Mesenchymal stem cell (in vitro differentiated cells and primary cell): ENCODE data around the gene USP4. TPM values are rescaled to one million over a fixed set of nuclear protein-coding genes. Genes with fewer than 3 reads are reported as not detected.
"Not testable (repeated sequence)": the region's sequence is repeated elsewhere in the genome, so short reads cannot be mapped to it uniquely, and the experiment has no call there.

Source experiments
- DNase-seq: peaks from one replicate; pipeline ENCODE4 v3.0.0-alpha.2; 2013
- H2AFZ ChIP-seq: one replicate; pipeline ENCODE4 v1.6.1; 2013; ENCODE audit warnings: low read depth, mild to moderate bottlenecking, control low read depth, inconsistent platforms, low read length, moderate library complexity
- H2AK5ac ChIP-seq: 2 replicates; pipeline ENCODE4 v1.6.1; 2013; ENCODE audit warnings: low read length, moderate library complexity, mild to moderate bottlenecking, inconsistent platforms; ENCODE audit not compliant: severe bottlenecking
- H2BK120ac ChIP-seq: one replicate; pipeline ENCODE4 v1.6.1; 2013; ENCODE audit warnings: low read depth, mild to moderate bottlenecking, inconsistent platforms, low read length, moderate library complexity
- H2BK12ac ChIP-seq, 2 experiments: one replicate each; pipeline ENCODE4 v1.6.1; 2013; ENCODE audit warnings: inconsistent platforms in 2 of 2, low read length in 2 of 2, mild to moderate bottlenecking in 2 of 2, moderate library complexity in 2 of 2, control low read depth in 1 of 2
- H2BK15ac ChIP-seq: one replicate; pipeline ENCODE4 v1.6.1; 2013; ENCODE audit warnings: mild to moderate bottlenecking, low read depth, inconsistent platforms; ENCODE audit not compliant: poor library complexity, severe bottlenecking
- H2BK5ac ChIP-seq: 2 replicates; pipeline ENCODE4 v1.6.1; 2013; ENCODE audit warnings: low read depth, mild to moderate bottlenecking, low read length, control low read depth, inconsistent platforms; ENCODE audit not compliant: poor library complexity, severe bottlenecking
- H3K14ac ChIP-seq, 2 experiments: one replicate each; pipeline ENCODE4 v1.6.1; 2013; ENCODE audit warnings: inconsistent platforms in 2 of 2, low read length in 2 of 2, control low read depth in 1 of 2, mild to moderate bottlenecking in 1 of 2, moderate library complexity in 1 of 2
- H3K18ac ChIP-seq, 2 experiments: one replicate each; pipeline ENCODE4 v1.6.1; 2013; ENCODE audit warnings: inconsistent platforms in 2 of 2, low read length in 2 of 2, control low read depth in 1 of 2, low read depth in 1 of 2, mild to moderate bottlenecking in 1 of 2
- H3K23ac ChIP-seq, 2 experiments: one replicate each; pipeline ENCODE4 v1.6.1; 2013; ENCODE audit warnings: inconsistent platforms in 2 of 2, low read length in 2 of 2, mild to moderate bottlenecking in 2 of 2, moderate library complexity in 2 of 2, control low read depth in 1 of 2
- H3K27ac ChIP-seq: 2 replicates; pipeline ENCODE4 v1.5.1; 2013; ENCODE audit warnings: mild to moderate bottlenecking, moderate library complexity, low read length, control low read depth, inconsistent platforms; ENCODE audit not compliant: poor library complexity, severe bottlenecking
- H3K27me3 ChIP-seq, 2 experiments: 2 replicates each; pipeline versions ENCODE4 v1.6.1 to v1.7.0; 2013; ENCODE audit warnings: low read length in 2 of 2, mild to moderate bottlenecking in 2 of 2, moderate library complexity in 2 of 2, control low read depth in 1 of 2, inconsistent platforms in 1 of 2; ENCODE audit not compliant: control insufficient read depth in 1 of 2, insufficient read depth in 1 of 2
- H3K36me3 ChIP-seq, 2 experiments: 2 replicates each; pipeline versions ENCODE4 v1.6.1 to v1.7.0; 2013; ENCODE audit warnings: low read length in 2 of 2, control low read depth in 1 of 2, inconsistent platforms in 1 of 2, low read depth in 1 of 2, mild to moderate bottlenecking in 1 of 2; ENCODE audit not compliant: insufficient read depth in 2 of 2, control insufficient read depth in 1 of 2
- H3K4ac ChIP-seq, 2 experiments: one replicate each; pipeline ENCODE4 v1.6.1; 2013; ENCODE audit warnings: inconsistent platforms in 2 of 2, low read length in 2 of 2, mild to moderate bottlenecking in 2 of 2, moderate library complexity in 2 of 2, control low read depth in 1 of 2, low read depth in 1 of 2
- H3K4me1 ChIP-seq: 2 replicates; pipeline ENCODE4 v1.6.1; 2013; ENCODE audit warnings: low read depth, low read length, control low read depth; ENCODE audit not compliant: control insufficient read depth, insufficient read depth
- H3K4me2 ChIP-seq: 2 replicates; pipeline ENCODE4 v1.6.1; 2013; ENCODE audit warnings: low read length, mild to moderate bottlenecking, inconsistent platforms; ENCODE audit not compliant: poor library complexity, severe bottlenecking
- H3K4me3 ChIP-seq, 2 experiments: 2 replicates each; pipeline versions ENCODE4 v1.5.1 to v1.7.0; 2013; ENCODE audit warnings: low read length in 2 of 2, mild to moderate bottlenecking in 2 of 2, control low read depth in 1 of 2, low read depth in 1 of 2; ENCODE audit not compliant: insufficient read depth in 1 of 2
- H3K79me1 ChIP-seq: replicated peaks from 2 replicates; pipeline ENCODE4 v1.6.1; 2013; ENCODE audit warnings: mild to moderate bottlenecking, control low read depth, low read length, inconsistent platforms; ENCODE audit not compliant: poor library complexity, severe bottlenecking
- H3K9ac ChIP-seq: 2 replicates; pipeline ENCODE4 v1.7.0; 2013; ENCODE audit warnings: mild to moderate bottlenecking, low read length, moderate library complexity
- H3K9me3 ChIP-seq: 2 replicates; pipeline ENCODE4 v1.7.0; 2013; ENCODE audit warnings: mild to moderate bottlenecking, low read length; ENCODE audit not compliant: control insufficient read depth
- H4K8ac ChIP-seq: one replicate; pipeline ENCODE4 v1.6.1; 2013; ENCODE audit warnings: inconsistent platforms, mild to moderate bottlenecking, low read length, moderate library complexity
- H4K91ac ChIP-seq: one replicate; pipeline ENCODE4 v1.6.1; 2013; ENCODE audit warnings: mild to moderate bottlenecking, low read length, inconsistent platforms
- WGBS: methylation state at CpG from one replicate; pipeline ENCODE4 v1.1.7; 2013; ENCODE audit warnings: mixed read lengths; 5-methylcytosine and 5-hydroxymethylcytosine counted together
- small RNA-seq: library from polyadenylated mRNA; stranded (forward); fragments of <200 nt; extraction: miRNeasy Mini kit (QIAGEN cat#:217004); gene quantifications from one replicate; pipeline ENCODE3, GENCODE V24; 2013; ENCODE audit warnings: low read depth

Gene USP4

DNA sequence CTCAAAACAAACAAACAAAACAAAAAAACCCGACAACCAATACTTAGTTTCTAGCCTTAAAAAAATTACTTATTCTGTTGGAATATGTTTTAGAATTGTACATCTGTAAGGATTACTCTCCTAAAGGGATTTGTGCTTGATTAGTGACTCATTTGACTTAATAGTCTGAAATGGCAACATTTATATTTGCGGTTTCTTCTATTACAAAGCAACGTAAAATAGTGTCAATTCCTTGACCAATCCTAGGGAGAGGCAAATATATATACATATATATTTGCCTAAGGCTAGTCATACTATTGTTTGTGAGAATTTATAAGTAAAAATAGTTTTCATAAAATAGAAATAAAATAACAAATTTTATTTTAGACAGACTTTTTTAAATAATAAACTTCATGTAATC is 102.5 kb downstream of the USP4 start:
- Histone ChIP-seq H3K9me3 (peaks cover 22% of the 10 kb centered on the region), H2BK120ac (no peak overlapping the region), H3K4me3 (no peak overlapping the region), H3K18ac (no peak overlapping the region), H3K4me1 (no peaks in the 10 kb centered on the region), H3K27ac (no peak overlapping the region), H3K79me1 (no peaks in the 10 kb centered on the region), H2BK15ac (no peak overlapping the region), H4K8ac (no peak overlapping the region), H3K4ac (no peak overlapping the region), H3K14ac (no peak overlapping the region), H2AFZ (no peak overlapping the region), H2BK12ac (no peak overlapping the region), H3K36me3 (peaks cover 0 to 30% of the 10 kb centered on the region in 2 experiments), H3K4me2 (no peak overlapping the region), H3K27me3 (no peaks in the 10 kb centered on the region), H3K23ac (no peak overlapping the region), H3K9ac (no peak overlapping the region), H4K91ac (no peak overlapping the region), H2BK5ac (no peak overlapping the region), H2AK5ac (no peak overlapping the region)
- no CpG with 5 or more reads among the region's 3 CpGs for WGBS
- no peak for DNase-seq

- Histone ChIP-seq H4K8ac (no peak overlapping the region), H3K27ac (no peak overlapping the region), H3K4me2 (no peak overlapping the region), H3K18ac (no peak overlapping the region), H2BK5ac (no peak overlapping the region), H3K4me1 (no peaks in the 10 kb centered on the region), H3K4ac (no peak overlapping the region), H3K36me3 (peaks cover 0 to 25% of the 10 kb centered on the region in 2 experiments), H3K14ac (no peak overlapping the region), H2AFZ (no peak overlapping the region), H4K91ac (no peak overlapping the region), H3K79me1 (no peaks in the 10 kb centered on the region), H3K9ac (no peak overlapping the region), H2BK15ac (no peak overlapping the region), H2AK5ac (no peak overlapping the region), H3K23ac (no peak overlapping the region), H3K27me3 (no peaks in the 10 kb centered on the region), H2BK120ac (no peak overlapping the region), H3K4me3 (no peak overlapping the region), H2BK12ac (no peak overlapping the region), H3K9me3 (peaks cover 24% of the 10 kb centered on the region)
- DNase-seq: no peak
These were observed 103.6 kb downstream of the USP4 start for GRCh38 chr3:49236226-49236625.

DNA sequence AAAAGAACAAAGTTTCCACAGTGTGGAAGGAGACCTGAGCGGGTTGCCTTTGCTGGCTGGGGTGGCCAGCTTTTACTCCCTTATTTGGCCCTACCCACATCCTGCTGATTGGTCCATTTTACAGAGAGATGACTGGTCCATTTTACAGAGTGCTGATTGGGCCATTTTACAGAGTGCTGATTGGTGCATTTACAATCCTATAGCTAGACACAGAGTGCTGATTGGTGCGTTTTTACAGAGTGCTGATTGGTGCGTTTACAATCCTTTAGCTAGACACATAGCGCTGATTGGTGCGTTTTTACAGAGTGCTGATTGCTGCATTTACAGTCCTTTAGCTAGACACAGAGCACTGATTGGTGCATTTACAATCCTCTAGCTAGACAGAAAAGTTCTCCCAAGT is 111.0 kb downstream of the USP4 start:
- not testable (repeated sequence) for H2AK5ac ChIP-seq, DNase-seq

More for the DNA sequence above, 111.0 kb downstream of the USP4 start:
- H2BK12ac ChIP-seq, H3K27ac ChIP-seq, H3K18ac ChIP-seq, H3K27me3 ChIP-seq, H3K79me1 ChIP-seq, H3K9ac ChIP-seq, H3K14ac ChIP-seq, H2BK5ac ChIP-seq, H3K4ac ChIP-seq, H2BK15ac ChIP-seq, H3K23ac ChIP-seq, H3K4me2 ChIP-seq, H3K4me3 ChIP-seq, H3K4me1 ChIP-seq, H4K91ac ChIP-seq, H4K8ac ChIP-seq, H2BK120ac ChIP-seq, H2AFZ ChIP-seq: not testable (repeated sequence)
- Histone ChIP-seq H3K9me3 (peaks cover 52% of the 10 kb centered on the region), H3K36me3 (peaks cover 0 to 21% of the 10 kb centered on the region in 2 experiments)
- WGBS: 86% methylated on average over 5 of the region's 5 CpGs

Small RNA genes lying within 50 kb of the gene (small RNA-seq; reads per million reads assigned to genes)
- gene AC121247.2 (not detected), gene MIR4271 (not detected), gene RF00019 (not detected)
